HG02571 (cell line): Measurements from ENCODE around the gene HDGFL2.

Experiments used
- ATAC-seq: cut with Tn5 transposase; IDR thresholded peaks from one replicate; pipeline ENCODE4 v1.9.1; 2021; ENCODE audit warnings: mild to moderate bottlenecking, moderate library complexity; ENCODE audit not compliant: unreplicated experiment

The HDGFL2 gene

DNA sequence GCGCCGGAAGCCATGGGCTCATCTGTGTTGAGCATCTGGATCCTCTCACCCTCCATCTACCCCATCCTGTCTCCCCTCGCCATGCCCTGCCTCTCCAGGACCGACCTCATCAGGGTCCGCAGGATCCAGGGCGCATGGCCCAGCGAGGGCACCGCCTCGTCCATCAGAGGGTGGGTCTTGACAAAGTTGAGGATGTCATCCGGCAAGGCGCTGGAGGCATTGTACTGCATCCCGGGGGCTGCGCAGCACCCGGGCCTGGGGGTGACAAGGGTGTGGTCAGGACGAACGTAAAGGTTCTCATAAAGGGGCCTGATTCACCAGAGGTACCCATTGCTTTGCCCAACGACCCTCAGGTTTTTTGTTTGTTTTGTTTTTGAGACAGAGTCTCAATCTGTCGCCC, 77.9 kb downstream of the HDGFL2 start:
- ATAC-seq = no peak

DNA sequence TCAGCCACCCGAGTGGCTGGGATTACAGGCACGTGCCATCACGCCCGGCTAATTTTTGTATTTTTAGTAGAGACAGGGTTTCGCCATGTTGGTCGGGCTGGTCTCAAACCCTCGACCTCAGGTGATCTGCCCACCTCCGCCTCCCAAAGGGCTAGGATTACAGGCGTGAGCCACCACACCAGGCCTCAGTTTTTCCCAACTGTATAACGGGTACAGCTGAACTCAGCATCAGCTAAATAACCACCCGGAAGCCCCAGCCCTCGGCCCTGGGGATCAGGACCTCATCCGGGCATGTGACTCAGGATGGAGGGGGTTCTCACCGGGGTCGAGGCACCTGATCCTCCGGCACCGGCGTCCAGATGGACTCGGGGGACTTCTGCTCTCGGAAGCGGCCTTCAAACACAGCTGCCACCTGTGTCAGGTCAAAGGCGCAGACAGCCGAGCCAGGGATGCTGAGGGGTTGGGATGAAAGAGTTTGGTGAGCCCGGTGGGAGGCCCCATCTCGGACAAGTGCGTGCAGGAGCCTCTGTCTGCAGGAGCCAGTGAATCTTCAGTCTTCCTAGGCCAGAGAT, 78.5 kb downstream of the HDGFL2 start:
- ATAC-seq = no peak
